Activated naive CD8-positive, alpha-beta T cell (primary cell): ENCODE results near the gene SNRPA.

Source experiments
- H3K27ac Mint-ChIP-seq: one replicate; pipeline ENCODE4 v1.8.0; 2021; ENCODE audit warnings: mixed read lengths
- H3K27me3 Mint-ChIP-seq: one replicate; pipeline ENCODE4 v1.8.0; 2021; ENCODE audit warnings: mixed read lengths
- H3K36me3 Mint-ChIP-seq: one replicate; pipeline ENCODE4 v1.8.0; 2021; ENCODE audit warnings: mixed read lengths
- H3K4me1 Mint-ChIP-seq: one replicate; pipeline ENCODE4 v1.8.0; 2021; ENCODE audit warnings: low read depth, mixed read lengths
- H3K4me3 Mint-ChIP-seq: one replicate; pipeline ENCODE4 v1.8.0; 2021; ENCODE audit warnings: mild to moderate bottlenecking, mixed read lengths
- H3K9me3 Mint-ChIP-seq: one replicate; pipeline ENCODE4 v1.8.0; 2021; ENCODE audit warnings: low read depth, mixed read lengths

The SNRPA gene

DNA sequence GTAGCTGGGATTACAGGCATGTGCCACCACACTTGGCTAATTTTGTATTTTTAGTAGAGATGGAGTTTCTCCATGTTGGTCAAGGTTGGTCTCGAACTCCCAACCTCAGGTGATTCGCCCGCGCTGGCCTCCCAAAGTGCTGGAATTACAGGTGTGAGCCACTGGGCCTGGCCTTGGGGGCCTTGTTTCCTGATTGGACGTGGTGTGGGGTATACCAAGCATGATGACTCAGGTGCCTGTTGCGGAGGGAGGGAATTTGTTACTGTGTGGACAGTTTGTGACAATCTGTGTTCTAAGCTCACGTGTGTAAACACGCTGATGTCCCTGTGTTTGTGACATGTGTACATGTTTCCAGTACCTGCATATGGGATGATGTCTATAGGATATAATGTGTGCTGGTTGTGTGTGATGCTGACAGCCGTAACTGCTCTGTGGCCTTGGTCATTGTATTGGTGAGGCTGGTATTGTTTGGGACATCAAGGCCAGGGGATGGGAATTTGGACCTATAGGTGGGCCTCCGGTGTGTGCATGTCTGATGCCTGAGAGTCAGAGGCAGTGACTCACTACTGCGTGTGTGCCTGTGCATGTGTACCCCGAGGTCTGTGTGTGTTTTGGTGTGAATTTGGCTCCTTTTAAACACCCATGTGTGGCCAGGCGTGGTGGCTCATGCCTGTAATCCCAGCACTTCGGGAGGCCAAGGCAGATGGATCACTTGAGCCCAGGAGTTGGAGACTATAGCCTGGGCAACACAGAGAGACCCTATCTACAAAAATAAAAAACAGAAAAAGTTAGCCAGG lies 46.4 kb downstream of the SNRPA start:
- Mint-ChIP-seq H3K27ac (peak overlapping the region; percentile 94), H3K4me1 (peaks cover 43% of the 10 kb centered on the region)

DNA sequence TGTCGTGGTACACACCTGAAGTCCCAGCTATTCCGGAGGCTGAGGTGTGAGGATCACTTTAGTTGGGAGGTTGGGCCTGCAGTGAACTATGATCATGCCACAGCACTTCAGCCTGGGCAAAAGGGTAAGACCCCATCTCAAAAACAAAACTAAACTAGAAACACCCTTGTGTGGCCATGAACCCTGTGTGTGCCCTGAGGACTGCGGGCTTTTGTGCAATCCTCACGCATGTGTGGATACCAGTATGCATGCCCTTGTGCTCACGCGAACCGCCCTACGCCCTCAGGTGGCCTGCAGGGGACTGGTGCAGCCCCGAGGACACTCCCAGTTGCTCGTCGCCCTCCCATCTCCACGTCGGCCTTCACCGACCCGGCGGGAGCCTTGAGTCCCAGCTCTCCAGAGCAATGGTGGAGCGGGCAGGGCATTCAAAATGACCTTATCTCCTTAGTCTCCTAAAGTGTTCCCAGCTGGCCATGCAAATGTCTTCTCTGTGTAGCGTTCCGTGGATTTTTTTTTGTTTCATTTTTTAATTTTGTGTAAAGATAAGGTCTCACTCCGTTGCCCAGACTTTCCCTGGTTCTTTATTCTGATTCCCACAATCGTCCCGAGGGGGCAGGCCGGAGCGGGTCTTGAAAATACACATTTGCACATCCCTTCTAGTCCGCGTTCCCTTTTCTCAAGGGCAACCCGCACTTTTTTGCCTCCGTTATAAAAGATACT lies 47.1 kb downstream of the SNRPA start:
- Mint-ChIP-seq H3K4me3 (peak overlapping the region; percentile 89), H3K36me3 (peaks cover 2% of the 10 kb centered on the region), H3K27me3 (no peaks in the 10 kb centered on the region), H3K4me1 (peaks cover 44% of the 10 kb centered on the region), H3K9me3 (no peaks in the 10 kb centered on the region), H3K27ac (peak overlapping the region; percentile 94)

More for the DNA sequence above, 46.4 kb downstream of the SNRPA start:
- Mint-ChIP-seq H3K27me3 (no peaks in the 10 kb centered on the region), H3K36me3 (peaks cover 2% of the 10 kb centered on the region), H3K4me3 (peak overlapping the region; percentile 89), H3K9me3 (no peaks in the 10 kb centered on the region)

DNA sequence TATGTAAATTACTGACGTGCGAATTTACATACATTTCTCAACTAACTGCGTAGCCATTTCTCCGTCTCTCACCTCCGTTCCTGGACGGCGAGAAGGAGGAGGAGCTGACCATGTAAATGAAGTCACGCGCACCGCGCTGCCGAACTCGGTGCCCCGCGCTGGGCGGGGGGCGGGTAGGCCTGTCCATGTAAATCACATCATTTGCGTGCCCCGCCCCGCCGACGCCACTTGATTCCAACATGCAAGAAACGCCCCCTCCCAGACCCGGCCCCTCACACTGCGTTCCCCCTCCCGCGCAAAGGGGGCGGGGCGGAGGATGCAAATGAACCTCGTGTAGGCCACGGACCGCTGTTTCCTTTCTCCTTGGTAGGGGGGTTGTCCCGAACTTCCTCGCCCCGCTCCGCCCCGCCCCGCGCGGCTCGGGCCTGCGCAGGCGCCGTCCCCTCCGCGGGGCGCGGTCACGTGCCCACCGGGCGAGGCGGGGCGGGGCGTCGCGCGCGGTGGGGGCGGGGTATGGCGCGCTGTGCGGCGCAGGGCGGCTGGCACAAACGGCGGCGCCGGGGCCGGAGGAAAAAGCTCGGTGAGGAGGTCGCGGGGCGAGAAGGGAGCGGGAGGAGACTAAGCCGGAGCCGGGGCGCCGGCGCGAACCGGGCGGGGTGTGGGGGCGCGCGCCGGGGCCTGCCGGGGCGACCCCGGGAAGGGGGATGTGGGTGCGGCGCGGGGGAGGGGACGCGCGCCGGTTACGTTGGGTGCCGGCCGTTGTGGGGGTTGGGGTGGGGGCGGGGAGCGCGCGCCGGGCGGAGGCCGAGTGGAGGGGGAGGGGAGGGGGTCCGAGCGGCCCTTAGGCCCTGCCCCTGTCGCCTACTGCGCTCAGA lies 47.9 kb downstream of the SNRPA start, which contains the start of gene EGLN2:
TSS of gene EGLN2 (plus strand) at position 509 of the 875 bp plus-strand sequence. CDS start 1,382 bp downstream, outside the sequence.
- H3K4me3 Mint-ChIP-seq, result peak within 1 kb of the TSS; percentile 94
- H3K27me3 Mint-ChIP-seq, result no peaks in the 10 kb centered on the region
- H3K4me1 Mint-ChIP-seq, result peaks cover 52% of the 10 kb centered on the region
- peak within 1 kb of the TSS; percentile 94 for H3K27ac Mint-ChIP-seq
- H3K36me3 Mint-ChIP-seq, result peaks cover 2% of the 10 kb centered on the region
- H3K9me3 Mint-ChIP-seq, result no peaks in the 10 kb centered on the region

DNA sequence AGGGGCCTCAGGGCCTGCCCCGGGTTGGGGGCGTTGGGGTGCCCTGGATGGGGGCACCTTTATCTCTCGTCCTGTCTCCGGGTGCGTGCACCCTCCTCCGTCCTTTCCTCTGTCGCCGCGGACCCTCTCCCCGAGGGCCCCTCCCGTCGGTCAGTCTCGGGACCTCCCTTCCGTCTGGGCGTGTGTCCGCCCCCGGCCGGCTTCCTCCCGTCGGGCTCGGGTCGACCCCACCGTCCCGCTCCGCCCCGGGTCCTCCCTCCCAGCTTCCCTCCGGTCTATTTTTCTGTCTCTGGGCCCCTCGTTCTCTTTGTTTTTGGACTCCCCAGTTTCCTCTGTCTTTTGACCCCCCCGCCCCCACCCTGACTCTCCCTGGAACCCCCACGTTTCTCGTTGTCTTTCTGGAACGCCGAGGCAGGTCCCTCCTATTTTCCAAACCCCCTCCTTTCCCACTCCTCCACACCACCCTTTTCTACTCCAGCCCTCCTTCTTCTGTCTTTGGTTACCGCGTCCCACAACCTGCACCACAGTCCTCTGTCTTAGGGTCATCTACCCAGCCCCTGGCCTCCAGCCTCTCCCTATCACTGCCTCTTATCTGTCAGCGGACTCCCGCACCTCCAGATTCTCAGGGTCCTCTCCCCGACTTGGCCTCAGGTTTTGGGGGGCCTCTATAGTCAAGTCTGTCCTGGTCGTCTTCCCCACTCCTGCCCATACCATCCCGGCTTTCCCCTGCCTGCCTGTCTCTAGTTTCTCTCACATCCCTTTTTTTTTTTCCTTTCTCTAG lies 48.7 kb downstream of the SNRPA start:
- Mint-ChIP-seq H3K9me3 (no peaks in the 10 kb centered on the region), H3K4me1 (peaks cover 60% of the 10 kb centered on the region), H3K27ac (peak overlapping the region; percentile 91), H3K36me3 (peaks cover 5% of the 10 kb centered on the region), H3K4me3 (peak overlapping the region; percentile 94), H3K27me3 (no peaks in the 10 kb centered on the region)

DNA sequence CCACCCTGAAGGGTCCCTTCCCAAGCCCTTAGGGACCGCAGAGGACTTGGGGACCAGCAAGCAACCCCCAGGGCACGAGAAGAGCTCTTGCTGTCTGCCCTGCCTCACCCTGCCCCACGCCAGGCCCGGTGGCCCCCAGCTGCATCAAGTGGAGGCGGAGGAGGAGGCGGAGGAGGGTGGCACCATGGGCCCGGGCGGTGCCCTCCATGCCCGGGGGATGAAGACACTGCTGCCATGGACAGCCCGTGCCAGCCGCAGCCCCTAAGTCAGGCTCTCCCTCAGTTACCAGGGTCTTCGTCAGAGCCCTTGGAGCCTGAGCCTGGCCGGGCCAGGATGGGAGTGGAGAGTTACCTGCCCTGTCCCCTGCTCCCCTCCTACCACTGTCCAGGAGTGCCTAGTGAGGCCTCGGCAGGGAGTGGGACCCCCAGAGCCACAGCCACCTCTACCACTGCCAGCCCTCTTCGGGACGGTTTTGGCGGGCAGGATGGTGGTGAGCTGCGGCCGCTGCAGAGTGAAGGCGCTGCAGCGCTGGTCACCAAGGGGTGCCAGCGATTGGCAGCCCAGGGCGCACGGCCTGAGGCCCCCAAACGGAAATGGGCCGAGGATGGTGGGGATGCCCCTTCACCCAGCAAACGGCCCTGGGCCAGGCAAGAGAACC lies 49.5 kb downstream of the SNRPA start:
- Mint-ChIP-seq H3K36me3 (peaks cover 7% of the 10 kb centered on the region), H3K4me3 (peak overlapping the region; percentile 94), H3K4me1 (peaks cover 67% of the 10 kb centered on the region), H3K27me3 (no peaks in the 10 kb centered on the region), H3K27ac (peak overlapping the region; percentile 91), H3K9me3 (no peaks in the 10 kb centered on the region)

DNA sequence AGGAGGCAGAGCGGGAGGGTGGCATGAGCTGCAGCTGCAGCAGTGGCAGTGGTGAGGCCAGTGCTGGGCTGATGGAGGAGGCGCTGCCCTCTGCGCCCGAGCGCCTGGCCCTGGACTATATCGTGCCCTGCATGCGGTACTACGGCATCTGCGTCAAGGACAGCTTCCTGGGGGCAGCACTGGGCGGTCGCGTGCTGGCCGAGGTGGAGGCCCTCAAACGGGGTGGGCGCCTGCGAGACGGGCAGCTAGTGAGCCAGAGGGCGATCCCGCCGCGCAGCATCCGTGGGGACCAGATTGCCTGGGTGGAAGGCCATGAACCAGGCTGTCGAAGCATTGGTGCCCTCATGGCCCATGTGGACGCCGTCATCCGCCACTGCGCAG lies 50.0 kb downstream of the SNRPA start:
- peaks cover 73% of the 10 kb centered on the region for H3K4me1 Mint-ChIP-seq
- H3K36me3 Mint-ChIP-seq, result peaks cover 7% of the 10 kb centered on the region
- H3K4me3 Mint-ChIP-seq, result peak overlapping the region; percentile 94
- no peaks in the 10 kb centered on the region for H3K9me3 Mint-ChIP-seq
- H3K27ac Mint-ChIP-seq, result peak overlapping the region; percentile 58
- no peaks in the 10 kb centered on the region for H3K27me3 Mint-ChIP-seq

DNA sequence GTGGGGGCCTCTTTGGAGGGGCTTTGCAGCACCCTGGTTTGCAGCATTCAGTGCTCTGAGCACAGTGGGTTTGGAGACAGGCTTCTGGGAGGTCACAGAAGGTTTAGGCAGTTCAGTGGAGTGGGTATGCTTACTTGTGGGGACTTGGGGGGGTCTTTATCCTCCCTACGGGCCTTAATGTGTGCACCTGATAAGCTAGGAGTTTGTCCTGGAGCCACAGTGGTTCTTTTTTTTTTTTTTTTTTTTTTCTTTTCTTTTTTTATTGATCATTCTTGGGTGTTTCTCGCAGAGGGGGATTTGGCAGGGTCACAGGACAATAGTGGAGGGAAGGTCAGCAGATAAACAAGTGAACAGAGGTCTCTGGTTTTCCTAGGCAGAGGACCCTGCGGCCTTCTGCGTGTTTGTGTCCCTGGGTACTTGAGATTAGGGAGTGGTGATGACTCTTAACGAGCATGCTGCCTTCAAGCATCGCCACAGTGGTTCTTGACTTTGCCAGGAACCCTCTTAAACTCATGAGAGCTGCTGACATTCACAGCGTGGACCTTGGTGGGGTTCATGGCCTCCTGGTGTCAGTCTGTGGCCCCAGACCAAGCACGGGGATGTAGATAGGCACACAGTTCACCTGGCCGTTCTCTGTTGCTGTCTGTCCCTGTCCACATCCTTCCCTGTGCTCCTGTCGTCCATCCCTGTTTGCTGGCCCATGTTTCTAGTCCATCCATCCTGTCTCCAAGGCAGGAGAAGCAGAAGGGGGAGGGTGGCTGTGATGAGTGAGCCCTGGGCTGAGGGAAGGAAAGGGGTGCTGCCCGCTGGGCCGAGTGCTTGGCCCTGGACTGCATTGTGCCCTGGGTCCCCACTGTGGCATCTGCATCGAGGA lies 50.7 kb downstream of the SNRPA start:
- H3K36me3 Mint-ChIP-seq, result peaks cover 7% of the 10 kb centered on the region
- no peaks in the 10 kb centered on the region for H3K27me3 Mint-ChIP-seq
- peak overlapping the region; percentile 96 for H3K27ac Mint-ChIP-seq
- peak overlapping the region; percentile 94 for H3K4me3 Mint-ChIP-seq
- peaks cover 79% of the 10 kb centered on the region for H3K4me1 Mint-ChIP-seq
- H3K9me3 Mint-ChIP-seq, result no peaks in the 10 kb centered on the region

DNA sequence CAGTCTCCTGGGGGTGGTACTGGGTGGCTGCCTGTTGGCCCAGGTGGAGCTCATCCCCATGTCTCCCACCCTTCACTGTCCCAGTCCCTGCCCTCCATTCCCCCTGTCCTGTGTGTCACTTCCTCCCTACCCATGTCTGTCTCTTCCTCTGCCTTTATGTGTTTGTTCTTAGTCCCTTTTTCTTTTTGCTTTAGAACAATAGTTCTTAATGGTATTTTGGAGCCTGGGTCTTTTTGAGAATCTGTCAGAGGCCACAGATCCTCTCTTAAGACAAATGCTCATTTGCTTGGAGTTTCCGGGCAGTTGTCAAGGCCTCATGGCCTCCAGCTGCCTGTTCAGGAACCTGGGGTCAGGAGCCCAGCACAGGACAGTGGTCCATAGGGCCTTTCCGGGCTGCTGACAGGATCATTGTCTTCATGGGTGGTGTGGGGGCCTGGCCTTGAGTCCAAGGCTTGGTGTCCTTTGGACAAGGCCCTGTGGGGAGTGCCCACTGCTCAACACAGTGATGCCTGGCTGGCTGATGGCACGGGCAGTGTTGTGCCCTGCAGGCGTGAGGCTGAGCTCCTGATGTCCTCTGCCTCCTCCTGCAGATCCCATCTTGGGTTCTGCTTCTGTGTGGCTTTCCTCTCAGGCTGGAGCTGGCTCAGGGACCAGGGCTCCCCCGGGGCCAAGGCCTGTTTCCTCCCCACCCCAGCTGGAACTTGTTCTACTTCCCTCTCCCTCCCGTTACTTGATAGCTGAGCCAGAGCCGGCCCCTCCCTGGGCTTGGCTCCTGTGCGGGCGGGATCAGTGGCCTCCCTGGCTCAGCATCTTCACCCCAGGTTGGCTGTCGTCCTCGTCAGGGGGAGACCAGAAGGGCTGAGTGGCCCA lies 51.5 kb downstream of the SNRPA start:
- no peaks in the 10 kb centered on the region for H3K27me3 Mint-ChIP-seq
- no peaks in the 10 kb centered on the region for H3K9me3 Mint-ChIP-seq
- H3K4me3 Mint-ChIP-seq, result peak overlapping the region; percentile 94
- H3K36me3 Mint-ChIP-seq, result peaks cover 7% of the 10 kb centered on the region
- peak overlapping the region; percentile 96 for H3K27ac Mint-ChIP-seq
- H3K4me1 Mint-ChIP-seq, result peaks cover 82% of the 10 kb centered on the region

DNA sequence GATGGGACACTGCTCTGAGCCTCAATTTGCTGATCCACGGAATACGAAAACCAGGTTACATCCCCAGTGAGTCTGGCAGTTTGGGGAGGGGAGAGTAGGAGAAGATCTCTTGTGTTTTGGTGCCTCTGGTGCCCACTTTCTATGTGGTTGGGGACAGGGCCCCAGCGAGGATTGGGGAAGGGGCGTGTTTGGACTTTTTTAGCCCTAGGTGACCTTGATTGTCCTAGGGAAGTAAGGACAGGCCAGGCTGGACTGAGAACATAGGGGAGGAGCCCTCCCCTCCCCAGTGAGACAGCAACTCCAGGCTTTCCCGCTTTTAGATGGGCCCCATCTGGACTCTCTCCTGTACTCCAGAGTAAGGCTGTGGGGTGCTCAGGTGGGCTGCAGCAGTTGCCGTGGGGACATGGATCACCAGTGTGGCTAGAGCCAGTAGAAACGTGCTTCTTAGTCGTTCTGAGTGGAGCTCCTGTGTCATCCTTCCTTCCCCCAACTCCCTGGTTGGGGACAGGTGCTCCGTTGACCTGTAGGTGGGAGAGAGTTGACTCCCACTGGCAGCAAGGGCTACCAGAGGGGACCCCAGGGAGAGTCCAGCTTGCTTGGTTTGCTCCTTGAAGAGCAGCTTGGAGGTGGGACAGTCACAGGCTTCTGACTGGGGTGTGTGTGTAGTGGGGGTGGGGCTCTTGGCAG lies 52.3 kb downstream of the SNRPA start:
- Mint-ChIP-seq H3K27ac (peak overlapping the region; percentile 96), H3K4me3 (peak overlapping the region; percentile 94), H3K27me3 (no peaks in the 10 kb centered on the region), H3K9me3 (no peaks in the 10 kb centered on the region), H3K36me3 (peaks cover 7% of the 10 kb centered on the region), H3K4me1 (peaks cover 83% of the 10 kb centered on the region)

DNA sequence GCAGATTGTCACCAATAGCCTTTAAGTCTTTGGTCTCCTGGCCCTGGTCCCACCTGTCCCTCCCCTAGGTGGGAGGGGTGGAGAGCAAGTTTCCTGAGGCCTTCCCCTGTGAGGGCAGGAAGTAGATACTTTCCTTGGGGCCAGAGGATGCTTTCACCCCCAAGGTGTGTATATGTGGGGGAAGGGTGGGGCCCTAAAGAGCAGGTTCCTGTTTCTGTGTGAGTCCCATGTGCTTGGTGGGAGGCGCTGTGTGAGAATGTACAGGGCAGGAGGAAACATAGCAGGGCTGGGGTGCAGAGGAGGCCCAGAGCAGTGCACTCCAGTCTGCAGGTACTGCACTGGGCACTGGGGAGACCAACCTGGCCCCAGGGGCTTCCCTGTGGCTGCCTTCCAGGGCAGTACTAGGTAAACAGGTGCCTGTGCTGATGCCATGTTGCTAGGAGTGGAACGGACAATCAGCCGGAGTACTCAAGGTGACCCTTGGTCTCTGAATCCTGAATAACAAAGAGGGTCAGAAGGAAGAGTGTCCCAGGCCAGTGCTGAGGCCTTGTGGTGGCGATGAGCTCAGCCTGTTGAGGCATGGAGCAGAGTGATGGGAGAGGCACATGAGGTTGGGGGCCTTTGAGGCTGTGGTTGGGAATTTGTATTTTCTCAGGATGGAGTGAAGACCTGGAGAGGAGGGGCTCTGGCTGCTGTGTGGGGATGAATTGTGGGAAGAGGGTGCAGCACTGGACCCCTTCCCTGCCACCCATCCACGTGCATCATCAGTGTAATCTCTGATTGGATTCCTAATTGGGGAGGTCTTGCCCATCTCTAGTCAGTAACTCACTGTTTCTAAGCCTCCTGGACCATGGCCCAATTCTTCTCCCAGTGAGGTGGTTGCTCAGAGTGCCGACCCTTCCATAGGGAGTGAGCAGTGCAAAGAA lies 53.1 kb downstream of the SNRPA start:
- peaks cover 83% of the 10 kb centered on the region for H3K4me1 Mint-ChIP-seq
- no peaks in the 10 kb centered on the region for H3K9me3 Mint-ChIP-seq
- H3K36me3 Mint-ChIP-seq, result peaks cover 7% of the 10 kb centered on the region
- H3K27ac Mint-ChIP-seq, result peak overlapping the region; percentile 96
- no peaks in the 10 kb centered on the region for H3K27me3 Mint-ChIP-seq
- peak overlapping the region; percentile 94 for H3K4me3 Mint-ChIP-seq

DNA sequence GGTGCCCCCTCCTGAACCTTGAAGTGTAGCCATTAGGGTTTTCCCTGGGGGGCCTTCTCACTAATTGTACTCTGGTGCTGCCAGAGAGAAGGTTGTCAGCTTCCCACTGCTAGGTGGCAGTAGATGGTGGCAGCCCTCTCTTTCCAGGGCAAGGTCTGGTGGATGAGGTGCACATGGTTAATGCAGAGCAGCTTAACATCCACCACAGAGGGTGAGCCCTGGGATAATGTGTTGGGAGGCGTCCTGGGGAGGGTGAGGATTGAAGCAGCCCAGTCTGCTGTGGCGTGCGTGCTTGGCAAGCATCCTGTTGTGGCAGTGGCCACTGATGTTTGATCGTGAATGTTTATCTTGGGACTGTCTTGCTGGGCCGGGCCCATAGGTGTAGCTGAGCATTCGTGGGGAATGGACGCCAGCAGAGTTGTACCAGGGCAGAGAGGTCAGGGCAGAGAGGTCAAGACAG lies 53.8 kb downstream of the SNRPA start:
- Mint-ChIP-seq H3K36me3 (peaks cover 7% of the 10 kb centered on the region), H3K9me3 (no peaks in the 10 kb centered on the region), H3K4me1 (peaks cover 83% of the 10 kb centered on the region), H3K27ac (peak overlapping the region; percentile 96), H3K27me3 (no peaks in the 10 kb centered on the region), H3K4me3 (peak overlapping the region; percentile 94)
